SKM-1 (cell line): Measurements from ENCODE around the gene PVRIG.
"Not testable (repeated sequence)": the region's sequence is repeated elsewhere in the genome, so short reads cannot be mapped to it uniquely, and the experiment has no call there.

Experiments
- DNase-seq: peaks from one replicate; lab custom pipeline; 2025; ENCODE audit not compliant: unreplicated experiment; lab: John Stamatoyannopoulos, UW

Gene PVRIG

GRCh38 chr7:100270046-100270918, 50.5 kb downstream of the PVRIG start:
- DNase-seq, result not testable (repeated sequence)
